ENCODE measurements around the gene MEIOSIN. TPM values are rescaled to one million over a fixed set of nuclear protein-coding genes. Genes with fewer than 3 reads are reported as not detected.
A peak's percentile ranks its signal among the peaks of the same experiment; 100 is the strongest.

Gene MEIOSIN
- total RNA-seq, 6 experiments from 2014 or later: 0.24 TPM; not detected in 5

GRCh38 chr19:45713141-45713540 is 20.1 kb upstream of the MEIOSIN start:
- Histone ChIP-seq H3K9me3 (no peaks in the 10 kb centered on the region), H3K4me3 (no peak overlapping the region), H3K27me3 (no peaks in the 10 kb centered on the region), H3K27ac (no peak overlapping the region), H3K4me1 (peaks cover 0 to 10% (median 2%) of the 10 kb centered on the region in 4 donors), H3K36me3 (peaks cover 0 to 18% (median under 1%) of the 10 kb centered on the region in 4 donors)
- DNase-seq (no peak), ATAC-seq (no peak)
- WGBS (ENCODE audit: insufficient coverage, low coverage, low lambda C conversion rate, missing lambda C conversion rate): no CpG with 5 or more reads among the region's 15 CpGs
- TF ChIP-seq CTCF (IDR thresholded peaks at IDR 0.05) (no peak), POLR2A (IDR thresholded peaks at IDR 0.05) (no peak)
- intact Hi-C loops (cut with DNase I): no loop called here

GRCh38 chr19:45715139-45715538 is 18.1 kb upstream of the MEIOSIN start:
- H3K27me3 ChIP-seq: no peaks in the 10 kb centered on the region
- TF ChIP-seq CTCF (IDR thresholded peaks at IDR 0.05) (no peak), POLR2A (IDR thresholded peaks at IDR 0.05) (no peak)
- no peak overlapping the region for H3K27ac ChIP-seq
- no peaks in the 10 kb centered on the region for H3K9me3 ChIP-seq
- H3K4me1 ChIP-seq: peaks cover 0 to 13% (median 4%) of the 10 kb centered on the region in 4 donors
- peaks cover 0 to 18% (median under 1%) of the 10 kb centered on the region in 4 donors for H3K36me3 ChIP-seq
- intact Hi-C loops (cut with DNase I): no loop called here
- ATAC-seq (no peak), DNase-seq (no peak)
- H3K4me3 ChIP-seq: no peak overlapping the region
- 55% methylated on average over 2 of the region's 3 CpGs for WGBS (ENCODE audit: insufficient coverage, low coverage, low lambda C conversion rate, missing lambda C conversion rate)

GRCh38 chr19:45716359-45717130 is 16.7 kb upstream of the MEIOSIN start:
- peaks cover 0 to 15% (median under 1%) of the 10 kb centered on the region in 4 donors for H3K36me3 ChIP-seq
- ATAC-seq (peak in 2 of 4 donors; percentile 3 to 5), DNase-seq (no peak)
- 2% methylated on average over 24 of the region's 24 CpGs for WGBS (ENCODE audit: insufficient coverage, low coverage, low lambda C conversion rate, missing lambda C conversion rate)
- H3K27ac ChIP-seq: peak overlapping the region; percentile 81 to 96 (median 83)
- no peaks in the 10 kb centered on the region for H3K27me3 ChIP-seq
- H3K9me3 ChIP-seq: no peaks in the 10 kb centered on the region
- TF ChIP-seq POLR2A (IDR thresholded peaks at IDR 0.05): no peak
- TF ChIP-seq CTCF (IDR thresholded peaks at IDR 0.05): no peak
- intact Hi-C loops (cut with DNase I): no loop called here
- peaks cover 0 to 23% (median 4%) of the 10 kb centered on the region in 4 donors for H3K4me1 ChIP-seq
- H3K4me3 ChIP-seq: peak overlapping the region; percentile 59 to 64 (median 61)

- Histone ChIP-seq H3K4me1 (peaks cover 0 to 25% (median 4%) of the 10 kb centered on the region in 4 donors), H3K4me3 (peak overlapping the region; percentile 59 to 64 (median 61)), H3K27ac (peak overlapping the region; percentile 88 to 97 (median 96)), H3K27me3 (no peaks in the 10 kb centered on the region), H3K9me3 (no peaks in the 10 kb centered on the region), H3K36me3 (peaks cover 0 to 7% (median 0%) of the 10 kb centered on the region in 4 donors)
- DNase-seq (peak; percentile 99), ATAC-seq (peak; percentile 91 to 96 (median 92))
- WGBS (ENCODE audit: insufficient coverage, low coverage, low lambda C conversion rate, missing lambda C conversion rate): 1% methylated on average over 26 of the region's 51 CpGs
- TF ChIP-seq POLR2A (IDR thresholded peaks at IDR 0.05) (peak; percentile 65), CTCF (IDR thresholded peaks at IDR 0.05) (peak in 1 of 4 donors; percentile 13)
- intact Hi-C loops (cut with DNase I): no loop called here
Measured at GRCh38 chr19:45717131-45717982, 15.9 kb upstream of the MEIOSIN start.
